OCI-LY1 (cell line): Measurements from ENCODE around the gene SLC2A13.

Experiments
- H2AFZ ChIP-seq: fragments of 200-600 bp; sonication (generic), shearing (Covaris generic); 2 replicates; pipeline ENCODE4 v1.6.0; 2014; ENCODE audit warnings: antibody characterized with exemption, mild to moderate bottlenecking, low read length
- H3F3A ChIP-seq: fragments of 200-600 bp; sonication (generic), shearing (Covaris generic); 2 replicates; pipeline ENCODE4 v1.6.0; 2014; ENCODE audit warnings: mild to moderate bottlenecking, antibody characterized with exemption, low read length, moderate library complexity; ENCODE audit not compliant: insufficient read depth
- H3K27ac ChIP-seq: fragments of 200-600 bp; sonication (generic); 2 replicates; pipeline ENCODE4 v1.5.1; 2014; ENCODE audit warnings: low read length, mixed run types, mild to moderate bottlenecking, low read depth; ENCODE audit not compliant: poor library complexity, severe bottlenecking
- H3K27me3 ChIP-seq: fragments of 200-600 bp; sonication (generic); 2 replicates; pipeline ENCODE4 v1.6.0; 2014; ENCODE audit warnings: antibody characterized with exemption, mild to moderate bottlenecking, low read length, moderate library complexity; ENCODE audit not compliant: insufficient read depth
- H3K36me3 ChIP-seq: fragments of 200-600 bp; sonication (generic); 2 replicates; pipeline ENCODE4 v1.6.1; 2014; ENCODE audit warnings: mild to moderate bottlenecking, antibody characterized with exemption, low read length, moderate library complexity, mixed read lengths; ENCODE audit not compliant: insufficient read depth
- H3K4me1 ChIP-seq: fragments of 200-600 bp; sonication (generic); 2 replicates; pipeline ENCODE4 v1.5.1; 2014; ENCODE audit warnings: mild to moderate bottlenecking, low read length, moderate library complexity; ENCODE audit not compliant: insufficient read depth, severe bottlenecking
- H3K4me2 ChIP-seq: fragments of 200-600 bp; sonication (generic), shearing (Covaris generic); 2 replicates; pipeline ENCODE4 v1.6.1; 2014; ENCODE audit warnings: low read length
- H3K4me3 ChIP-seq: fragments of 200-600 bp; sonication (generic); 2 replicates; pipeline ENCODE4 v1.5.1; 2014; ENCODE audit warnings: low read length, low read depth, mild to moderate bottlenecking, mixed read lengths; ENCODE audit not compliant: poor library complexity, severe bottlenecking
- H3K79me2 ChIP-seq: fragments of 200-600 bp; shearing (Covaris generic); 2 replicates; pipeline ENCODE4 v1.6.1; 2016; ENCODE audit warnings: mixed run types, low read length, mixed read lengths; ENCODE audit not compliant: insufficient read depth
- H3K9ac ChIP-seq: fragments of 200-600 bp; sonication (generic), shearing (Covaris generic); 2 replicates; pipeline ENCODE4 v1.6.1; 2014; ENCODE audit warnings: mild to moderate bottlenecking, low read length, mixed read lengths
- H3K9me2 ChIP-seq: fragments of 200-600 bp; sonication (generic), shearing (Covaris generic); 2 replicates; pipeline ENCODE4 v1.6.1; 2014; ENCODE audit warnings: low read depth, mild to moderate bottlenecking, low read length, mixed read lengths
- H3K9me3 ChIP-seq: fragments of 200-600 bp; shearing (Covaris generic); 2 replicates; pipeline ENCODE4 v1.6.1; 2014; ENCODE audit warnings: low read length, mixed read lengths
- H4K20me1 ChIP-seq: fragments of 200-600 bp; sonication (generic), shearing (Covaris generic); 2 replicates; pipeline ENCODE4 v1.6.0; 2016; ENCODE audit warnings: mild to moderate bottlenecking, low read length; ENCODE audit not compliant: insufficient read depth
- EZH2 ChIP-seq: fragments of 200-600 bp; sonication (generic), shearing (Covaris generic); IDR thresholded peaks from 2 replicates; pipeline ENCODE4 v1.8.0; 2017; ENCODE audit warnings: borderline replicate concordance, mixed run types, mild to moderate bottlenecking, antibody characterized with exemption, low read length, moderate library complexity, mixed read lengths
- TF ChIP-seq, protein P1 (sequence below): fragments of 200-600 bp; sonication (generic), shearing (Covaris generic); IDR thresholded peaks from 2 replicates; pipeline ENCODE4 v1.5.1; 2017; ENCODE audit warnings: mild to moderate bottlenecking, antibody characterized with exemption, low read length, moderate library complexity, mixed read lengths

Gene SLC2A13

DNA sequence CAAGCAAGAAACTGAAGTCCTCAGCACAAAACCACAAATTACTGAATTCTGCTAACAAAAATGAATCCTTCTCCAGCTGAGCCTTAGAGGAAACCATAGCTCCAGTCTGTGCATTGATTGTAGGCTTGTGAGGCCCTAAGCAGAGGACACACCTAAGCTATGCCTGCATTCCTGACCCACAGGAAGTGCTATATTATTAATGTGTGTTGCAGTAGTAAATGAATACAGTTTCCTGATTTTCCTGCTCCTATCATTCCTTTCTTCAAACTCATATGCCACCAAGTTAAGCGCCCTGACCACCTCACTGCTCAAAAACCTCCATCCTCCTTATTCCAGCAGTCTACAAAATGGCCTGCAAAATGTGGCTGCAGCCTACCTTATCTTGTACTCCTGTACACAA lies 334.4 kb downstream of the SLC2A13 start:
- Histone ChIP-seq H3K79me2 (no peaks in the 10 kb centered on the region), H3K9ac (no peak overlapping the region), H3F3A (no peaks in the 10 kb centered on the region), H3K4me2 (no peak overlapping the region), H3K9me3 (no peaks in the 10 kb centered on the region), H3K36me3 (no peaks in the 10 kb centered on the region), H3K9me2 (no peaks in the 10 kb centered on the region), H3K4me1 (no peaks in the 10 kb centered on the region), H2AFZ (no peak overlapping the region), H3K27ac (no peak overlapping the region), H3K27me3 (no peaks in the 10 kb centered on the region), H4K20me1 (no peaks in the 10 kb centered on the region), H3K4me3 (no peak overlapping the region)
- TF ChIP-seq, protein P1, sequence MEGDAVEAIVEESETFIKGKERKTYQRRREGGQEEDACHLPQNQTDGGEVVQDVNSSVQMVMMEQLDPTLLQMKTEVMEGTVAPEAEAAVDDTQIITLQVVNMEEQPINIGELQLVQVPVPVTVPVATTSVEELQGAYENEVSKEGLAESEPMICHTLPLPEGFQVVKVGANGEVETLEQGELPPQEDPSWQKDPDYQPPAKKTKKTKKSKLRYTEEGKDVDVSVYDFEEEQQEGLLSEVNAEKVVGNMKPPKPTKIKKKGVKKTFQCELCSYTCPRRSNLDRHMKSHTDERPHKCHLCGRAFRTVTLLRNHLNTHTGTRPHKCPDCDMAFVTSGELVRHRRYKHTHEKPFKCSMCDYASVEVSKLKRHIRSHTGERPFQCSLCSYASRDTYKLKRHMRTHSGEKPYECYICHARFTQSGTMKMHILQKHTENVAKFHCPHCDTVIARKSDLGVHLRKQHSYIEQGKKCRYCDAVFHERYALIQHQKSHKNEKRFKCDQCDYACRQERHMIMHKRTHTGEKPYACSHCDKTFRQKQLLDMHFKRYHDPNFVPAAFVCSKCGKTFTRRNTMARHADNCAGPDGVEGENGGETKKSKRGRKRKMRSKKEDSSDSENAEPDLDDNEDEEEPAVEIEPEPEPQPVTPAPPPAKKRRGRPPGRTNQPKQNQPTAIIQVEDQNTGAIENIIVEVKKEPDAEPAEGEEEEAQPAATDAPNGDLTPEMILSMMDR, result no peak
- TF ChIP-seq EZH2, result no peak

DNA sequence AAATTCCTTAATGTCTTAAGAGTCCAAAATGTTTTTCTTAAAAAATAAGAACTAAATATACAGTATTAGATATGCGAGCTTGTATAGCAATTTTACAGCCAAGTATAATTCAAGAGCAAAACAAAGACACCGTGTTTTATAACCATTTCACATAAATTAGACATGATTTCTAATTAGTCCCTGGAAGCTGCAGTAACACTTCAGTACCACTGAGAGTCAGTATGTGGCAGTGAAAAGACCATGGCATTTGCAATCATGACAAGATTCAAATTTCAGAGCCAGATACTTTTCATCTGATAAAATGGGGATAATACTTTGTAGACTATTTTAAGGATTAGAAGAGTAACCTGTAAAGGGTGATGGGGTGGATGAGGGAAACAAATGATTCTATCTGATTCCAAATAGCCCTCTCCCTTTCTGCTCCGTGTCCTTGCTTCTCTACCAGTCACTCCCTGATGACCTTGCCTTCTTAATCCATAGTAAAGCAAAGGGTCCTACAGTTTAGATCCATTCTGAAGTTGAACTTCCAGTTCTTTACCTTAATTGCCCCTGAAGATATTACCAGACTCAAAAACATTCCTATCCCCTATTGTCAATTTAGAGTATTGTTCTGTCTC lies 340.8 kb downstream of the SLC2A13 start:
- Histone ChIP-seq H3K36me3 (no peaks in the 10 kb centered on the region), H3K9me2 (no peaks in the 10 kb centered on the region), H3K9me3 (no peaks in the 10 kb centered on the region), H3K27me3 (no peaks in the 10 kb centered on the region), H3K4me1 (no peaks in the 10 kb centered on the region), H3K4me3 (no peak overlapping the region), H4K20me1 (no peaks in the 10 kb centered on the region), H3K9ac (no peak overlapping the region), H3K27ac (no peak overlapping the region), H2AFZ (no peak overlapping the region), H3K79me2 (no peaks in the 10 kb centered on the region), H3K4me2 (no peak overlapping the region), H3F3A (no peaks in the 10 kb centered on the region)
- TF ChIP-seq, protein P1, result peak; percentile 94
- TF ChIP-seq EZH2, result no peak

DNA sequence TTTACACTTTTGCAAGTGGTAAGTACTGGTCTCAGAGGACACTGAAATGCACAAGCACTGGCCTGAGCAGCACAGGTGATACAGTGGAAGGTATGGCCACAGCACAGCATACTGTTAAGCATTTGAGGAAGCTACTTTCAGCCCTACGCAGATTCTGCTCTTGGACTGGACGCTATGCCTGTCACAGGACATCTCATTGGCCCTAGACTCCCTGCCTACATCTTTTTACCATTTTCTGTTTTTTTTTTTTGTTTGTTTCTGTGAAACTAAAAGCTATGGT lies 342.1 kb downstream of the SLC2A13 start:
- no peaks in the 10 kb centered on the region for H4K20me1 ChIP-seq
- H2AFZ ChIP-seq, result no peak overlapping the region
- no peak overlapping the region for H3K4me2 ChIP-seq
- no peaks in the 10 kb centered on the region for H3K27me3 ChIP-seq
- no peaks in the 10 kb centered on the region for H3K36me3 ChIP-seq
- H3F3A ChIP-seq, result no peaks in the 10 kb centered on the region
- no peaks in the 10 kb centered on the region for H3K4me1 ChIP-seq
- H3K9me3 ChIP-seq, result no peaks in the 10 kb centered on the region
- H3K9ac ChIP-seq, result no peak overlapping the region
- H3K9me2 ChIP-seq, result no peaks in the 10 kb centered on the region
- TF ChIP-seq, protein P1, result no peak
- TF ChIP-seq EZH2, result no peak
- H3K4me3 ChIP-seq, result no peak overlapping the region
- H3K27ac ChIP-seq, result no peak overlapping the region
- H3K79me2 ChIP-seq, result no peaks in the 10 kb centered on the region
